HepG2 (cell line): Measurements from ENCODE around the gene TXN2. TPM values are rescaled to one million over a fixed set of nuclear protein-coding genes. Genes with fewer than 3 reads are reported as not detected.

Experiments used
- AGO2 ChIP-seq: fragments of 200-400 bp; formaldehyde crosslinking; optimal IDR thresholded peaks from 2 replicates; pipeline ENCODE3; 2017; ENCODE audit warnings: mild to moderate bottlenecking, low read depth, low read length, moderate library complexity
- DMTF1 ChIP-seq: sonication (generic); formaldehyde crosslinking; IDR thresholded peaks from 2 replicates; pipeline ENCODE4 v1.4.0; 2020; ENCODE audit warnings: mild to moderate bottlenecking, missing genetic modification reagents
- FOXO4 ChIP-seq: sonication (generic); formaldehyde crosslinking; conservative IDR thresholded peaks from 2 replicates; pipeline ENCODE4 v1.8.1; 2023; ENCODE audit warnings: missing genetic modification reagents
- JUN ChIP-seq: sonication (generic); formaldehyde crosslinking; IDR thresholded peaks from 2 replicates; pipeline ENCODE4 v1.4.0; 2020; ENCODE audit warnings: mild to moderate bottlenecking, missing genetic modification reagents
- MNT ChIP-seq: fragments of 450-650 bp; IDR thresholded peaks from 2 replicates; pipeline ENCODE4 v1.6.1; 2016
- RARG ChIP-seq: sonication (generic); formaldehyde crosslinking; IDR thresholded peaks from 2 replicates; pipeline ENCODE4 v1.4.0; 2020; ENCODE audit warnings: low read depth, mild to moderate bottlenecking, missing genetic modification reagents
- SKI ChIP-seq: fragments of 450-650 bp; IDR thresholded peaks from one replicate; pipeline ENCODE4 v1.6.1; 2018; ENCODE audit warnings: mild to moderate bottlenecking; ENCODE audit not compliant: partially characterized antibody
- STAT6 ChIP-seq: sonication (generic); formaldehyde crosslinking; IDR thresholded peaks from 2 replicates; pipeline ENCODE4 v1.4.0; 2020; ENCODE audit warnings: missing genetic modification reagents, mild to moderate bottlenecking, borderline replicate concordance
- ZNF234 ChIP-seq: sonication (generic); formaldehyde crosslinking; conservative IDR thresholded peaks from 2 replicates; pipeline ENCODE4 v1.5.1; 2020; ENCODE audit warnings: mild to moderate bottlenecking, missing genetic modification reagents
- ZNF556 ChIP-seq: sonication (generic); formaldehyde crosslinking; IDR thresholded peaks from 2 replicates; pipeline ENCODE4 v1.4.0; 2020; ENCODE audit warnings: mild to moderate bottlenecking, missing genetic modification reagents, borderline replicate concordance
- ZNF703 ChIP-seq: sonication (generic); formaldehyde crosslinking; IDR thresholded peaks from 2 replicates; pipeline ENCODE4 v1.5.1; 2020; ENCODE audit warnings: missing genetic modification reagents, mild to moderate bottlenecking, moderate library complexity, borderline replicate concordance
- polyA plus RNA-seq, 8 experiments: library from polyadenylated mRNA; depleted of rRNA in 3 of 8; stranded (reverse) in 7 of 8; unstranded in 1 of 8; fragments of >200 nt; fragmentation: Illumina TruSeq in 4 of 8; extraction: Trizol in 4 of 8; gene quantifications; 2 replicates each; pipeline versions ENCODE4 v1.2.1 to v1.2.3, GENCODE V29; 2011 to 2016; ENCODE audit warnings: low read depth in 4 of 8, missing spikeins in 1 of 8, mixed read lengths in 1 of 8; ENCODE audit not compliant: insufficient read depth in 1 of 8
- total RNA-seq, 5 experiments: library from RNA; depleted of rRNA; stranded (reverse); fragments of >200 nt; fragmentation: Illumina TruSeq; extraction: Trizol; gene quantifications; 2 replicates each; pipeline ENCODE4 v1.2.3, GENCODE V29; 2016; ENCODE audit warnings: low read depth in 1 of 5
- TF ChIP-seq, protein P1 (sequence below): sonication (generic); formaldehyde crosslinking; IDR thresholded peaks from 2 replicates; pipeline ENCODE4 v1.5.0; 2020; ENCODE audit warnings: missing genetic modification reagents, mild to moderate bottlenecking, borderline replicate concordance
- TF ChIP-seq, protein P2 (sequence below): sonication (generic); formaldehyde crosslinking; IDR thresholded peaks from 2 replicates; pipeline ENCODE4 v1.4.0; 2020; ENCODE audit warnings: mild to moderate bottlenecking, missing genetic modification reagents, borderline replicate concordance
- TF ChIP-seq, protein P3 (sequence below): IDR thresholded peaks from 2 replicates; pipeline ENCODE4 v1.6.1; 2016; ENCODE audit warnings: low read depth, control low read depth

TXN2 gene
- total and polyA plus RNA-seq, 2 of the 13 experiments (the other 11 are each of a cell fraction or from before 2014, with no cell fraction given): 41.4 to 109 TPM

DNA sequence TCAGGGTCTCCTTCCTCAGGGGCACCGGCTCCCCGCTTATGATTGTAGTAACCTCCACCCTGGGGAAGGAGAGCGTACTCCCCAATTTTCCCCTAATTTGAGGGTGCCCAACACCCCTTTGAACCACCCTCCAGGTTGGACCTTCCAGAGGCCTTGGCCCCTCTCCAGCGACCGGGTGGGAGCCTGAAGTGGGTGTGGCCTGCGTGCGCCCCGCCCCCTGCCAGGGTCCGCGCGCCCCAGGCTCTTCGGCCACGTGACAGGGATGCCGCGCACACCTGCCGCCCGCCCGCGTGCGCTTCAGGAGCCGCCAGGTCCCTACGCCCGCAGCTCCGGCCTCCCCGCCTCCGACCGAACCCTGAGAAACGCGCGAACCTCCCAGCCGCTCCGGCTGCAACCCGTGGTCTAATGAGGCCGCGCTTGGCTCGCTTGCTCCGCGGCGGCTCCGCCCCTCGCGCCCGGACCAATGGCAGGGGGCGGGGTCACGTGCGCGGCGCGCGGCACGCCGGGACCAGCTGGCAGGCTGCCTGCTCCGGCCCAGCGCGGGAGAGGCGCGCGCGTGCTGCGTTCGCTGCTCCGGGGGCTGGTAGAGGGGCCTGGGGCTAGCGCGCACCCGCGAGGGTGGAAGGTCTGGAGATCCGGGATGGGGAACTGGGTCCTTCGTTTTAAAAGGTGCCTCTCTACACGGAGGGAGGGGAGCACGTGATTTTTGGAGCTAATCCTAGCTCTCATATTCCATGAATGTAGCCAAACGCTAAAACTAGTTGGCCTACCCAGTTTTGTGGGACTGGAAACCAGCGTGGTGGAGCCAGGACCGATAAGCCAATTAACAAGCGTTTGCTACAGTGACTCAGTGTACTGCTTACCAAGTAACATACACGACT, 25.4 kb upstream of the TXN2 start, which contains the start of gene FOXRED2 (continued):
- TF ChIP-seq, protein P1, sequence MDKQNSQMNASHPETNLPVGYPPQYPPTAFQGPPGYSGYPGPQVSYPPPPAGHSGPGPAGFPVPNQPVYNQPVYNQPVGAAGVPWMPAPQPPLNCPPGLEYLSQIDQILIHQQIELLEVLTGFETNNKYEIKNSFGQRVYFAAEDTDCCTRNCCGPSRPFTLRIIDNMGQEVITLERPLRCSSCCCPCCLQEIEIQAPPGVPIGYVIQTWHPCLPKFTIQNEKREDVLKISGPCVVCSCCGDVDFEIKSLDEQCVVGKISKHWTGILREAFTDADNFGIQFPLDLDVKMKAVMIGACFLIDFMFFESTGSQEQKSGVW (CRISPR knock-in tag): peak; percentile 30; the same call in 1 of the 2 replicates
- peak; percentile 58; the same call in 1 of the 2 replicates for TF ChIP-seq ZNF556 (CRISPR knock-in tag)
- TF ChIP-seq, protein P2, sequence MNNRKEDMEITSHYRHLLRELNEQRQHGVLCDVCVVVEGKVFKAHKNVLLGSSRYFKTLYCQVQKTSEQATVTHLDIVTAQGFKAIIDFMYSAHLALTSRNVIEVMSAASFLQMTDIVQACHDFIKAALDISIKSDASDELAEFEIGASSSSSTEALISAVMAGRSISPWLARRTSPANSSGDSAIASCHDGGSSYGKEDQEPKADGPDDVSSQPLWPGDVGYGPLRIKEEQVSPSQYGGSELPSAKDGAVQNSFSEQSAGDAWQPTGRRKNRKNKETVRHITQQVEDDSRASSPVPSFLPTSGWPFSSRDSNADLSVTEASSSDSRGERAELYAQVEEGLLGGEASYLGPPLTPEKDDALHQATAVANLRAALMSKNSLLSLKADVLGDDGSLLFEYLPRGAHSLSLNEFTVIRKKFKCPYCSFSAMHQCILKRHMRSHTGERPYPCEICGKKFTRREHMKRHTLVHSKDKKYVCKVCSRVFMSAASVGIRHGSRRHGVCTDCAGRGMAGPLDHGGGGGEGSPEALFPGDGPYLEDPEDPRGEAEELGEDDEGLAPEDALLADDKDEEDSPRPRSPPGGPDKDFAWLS (CRISPR knock-in tag): no peak; the same call in 1 of the 2 replicates
- peak; percentile 51; the same call in 1 of the 2 replicates for TF ChIP-seq MNT
- TF ChIP-seq JUN (CRISPR knock-in tag): peak; percentile 72
- TF ChIP-seq ZNF234 (CRISPR knock-in tag): peak; percentile 74; the same call in 1 of the 2 replicates
- no peak for TF ChIP-seq DMTF1 (CRISPR knock-in tag)
- TF ChIP-seq FOXO4 (CRISPR knock-in tag): no peak
- TF ChIP-seq, protein P3, sequence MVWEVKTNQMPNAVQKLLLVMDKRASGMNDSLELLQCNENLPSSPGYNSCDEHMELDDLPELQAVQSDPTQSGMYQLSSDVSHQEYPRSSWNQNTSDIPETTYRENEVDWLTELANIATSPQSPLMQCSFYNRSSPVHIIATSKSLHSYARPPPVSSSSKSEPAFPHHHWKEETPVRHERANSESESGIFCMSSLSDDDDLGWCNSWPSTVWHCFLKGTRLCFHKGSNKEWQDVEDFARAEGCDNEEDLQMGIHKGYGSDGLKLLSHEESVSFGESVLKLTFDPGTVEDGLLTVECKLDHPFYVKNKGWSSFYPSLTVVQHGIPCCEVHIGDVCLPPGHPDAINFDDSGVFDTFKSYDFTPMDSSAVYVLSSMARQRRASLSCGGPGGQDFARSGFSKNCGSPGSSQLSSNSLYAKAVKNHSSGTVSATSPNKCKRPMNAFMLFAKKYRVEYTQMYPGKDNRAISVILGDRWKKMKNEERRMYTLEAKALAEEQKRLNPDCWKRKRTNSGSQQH: no peak
- TF ChIP-seq RARG: 0 out of 2 replicates have a peak, but pooled peaks have one; percentile 81
- no peak for TF ChIP-seq STAT6
- peak; percentile 88; the same call in 1 of the 2 replicates for TF ChIP-seq ZNF703
- peak; percentile 51 for TF ChIP-seq AGO2
- peak; percentile 26 for TF ChIP-seq SKI
